GM12878 (cell line): ENCODE data around the gene ZNF165. TPM values are rescaled to one million over a fixed set of nuclear protein-coding genes. Genes with fewer than 3 reads are reported as not detected.

Experiments used
- BHLHE40 ChIP-seq, 2 experiments: fragments of 450-650 bp in 1 of 2; IDR thresholded peaks; 2 replicates each; pipeline ENCODE4 v1.6.1; 2011 to 2017; ENCODE audit warnings: low read depth in 2 of 2, borderline replicate concordance in 1 of 2, improper control_type of control experiment in 1 of 2, low read length in 1 of 2, mild to moderate bottlenecking in 1 of 2
- CEBPB ChIP-seq, 2 experiments: fragments of 150-350 bp in 1 of 2; IDR thresholded peaks; 2 replicates each; pipeline ENCODE4 v1.6.1; 2012 to 2014; ENCODE audit warnings: low read depth in 2 of 2, low read length in 2 of 2, borderline replicate concordance in 1 of 2, inconsistent platforms in 1 of 2
- CHD4 ChIP-seq: fragments of 200-600 bp; sonication (generic); IDR thresholded peaks from 2 replicates; pipeline ENCODE4 v1.6.1; 2016; ENCODE audit warnings: mild to moderate bottlenecking
- EP300 ChIP-seq, 2 experiments: fragments of 150-350 bp in 1 of 2; IDR thresholded peaks; 2 replicates each; pipeline ENCODE4 v1.6.1; 2011 to 2012; ENCODE audit warnings: low read depth in 2 of 2, low read length in 2 of 2, borderline replicate concordance in 1 of 2, improper control_type of control experiment in 1 of 2, inconsistent platforms in 1 of 2; ENCODE audit not compliant: control insufficient read depth in 1 of 2
- JUND ChIP-seq: IDR thresholded peaks from 2 replicates; pipeline ENCODE4 v1.6.1; 2012; ENCODE audit warnings: low read depth, mild to moderate bottlenecking, low read length, improper control_type of control experiment, moderate library complexity
- MEF2A ChIP-seq: IDR thresholded peaks from 2 replicates; pipeline ENCODE4 v1.6.1; 2011; ENCODE audit warnings: low read depth, mild to moderate bottlenecking, low read length, moderate library complexity; ENCODE audit not compliant: insufficient read depth
- MXI1 ChIP-seq: fragments of 150-350 bp; IDR thresholded peaks from 2 replicates; pipeline ENCODE4 v1.6.1; 2011; ENCODE audit warnings: low read depth, mild to moderate bottlenecking, inconsistent platforms, low read length, improper control_type of control experiment
- NFXL1 ChIP-seq: fragments of 450-650 bp; IDR thresholded peaks from 2 replicates; pipeline ENCODE4 v1.6.1; 2017; ENCODE audit warnings: antibody characterized with exemption, mild to moderate bottlenecking, borderline replicate concordance
- NR2F1 ChIP-seq: fragments of 450-650 bp; conservative IDR thresholded peaks from 2 replicates; pipeline ENCODE4 v1.6.1; 2017; ENCODE audit warnings: mild to moderate bottlenecking
- RAD21 ChIP-seq: IDR thresholded peaks from 2 replicates; pipeline ENCODE4 v1.6.1; 2011; ENCODE audit warnings: mild to moderate bottlenecking, low read depth, low read length, moderate library complexity; ENCODE audit not compliant: insufficient read depth
- SMAD5 ChIP-seq: IDR thresholded peaks from 2 replicates; pipeline ENCODE4 v1.6.1; 2016; ENCODE audit warnings: antibody characterized with exemption, low read depth
- TARDBP ChIP-seq: IDR thresholded peaks from 2 replicates; pipeline ENCODE4 v1.6.1; 2016; ENCODE audit warnings: borderline replicate concordance
- TCF7 ChIP-seq: IDR thresholded peaks from 2 replicates; pipeline ENCODE4 v1.6.1; 2014; ENCODE audit warnings: antibody characterized with exemption, borderline replicate concordance
- YY1 ChIP-seq: IDR thresholded peaks from 2 replicates; pipeline ENCODE4 v1.6.1; 2011; ENCODE audit warnings: low read depth, mild to moderate bottlenecking, low read length
- ZNF274 ChIP-seq: IDR thresholded peaks from one replicate; pipeline ENCODE4 v1.8.0; 2011; ENCODE audit not compliant: insufficient read length, insufficient read depth
- polyA plus RNA-seq, 11 experiments: library from polyadenylated mRNA; depleted of rRNA in 4 of 11; unstranded in 6 of 11; stranded (reverse) in 5 of 11; fragments of >200 nt; fragmentation: Nextera tagmentation in 4 of 11; fragmentation: Illumina TruSeq in 1 of 11; extraction: Ambion mirVana in 4 of 11; extraction: Trizol in 1 of 11; gene quantifications; 1 replicate in 1 of 11; 2 replicates in 10 of 11; pipeline versions ENCODE4 v1.2.1 to v1.2.3, GENCODE V29; 2011 to 2016; ENCODE audit warnings: inconsistent platforms in 2 of 11, missing spikeins in 2 of 11, low read depth in 1 of 11
- total RNA-seq, 4 experiments: library from RNA; depleted of rRNA in 3 of 4; stranded (reverse); fragments of >200 nt in 3 of 4; fragmentation: Illumina TruSeq in 1 of 4; extraction: Trizol in 1 of 4; gene quantifications; 2 replicates each; pipeline versions ENCODE4 v1.2.1 to v1.2.3, GENCODE V29; 2013 to 2021
- TF ChIP-seq, protein P1 (sequence below): fragments of 450-650 bp; IDR thresholded peaks from 2 replicates; pipeline ENCODE4 v1.6.1; 2016; ENCODE audit warnings: mild to moderate bottlenecking, moderate library complexity, borderline replicate concordance
- TF ChIP-seq, protein P2 (sequence below), 3 experiments: IDR thresholded peaks in 2 of 3; conservative IDR thresholded peaks in 1 of 3; 2 replicates each; pipeline ENCODE4 v1.5.1; 2011; ENCODE audit warnings: low read depth in 3 of 3, low read length in 3 of 3, mild to moderate bottlenecking in 3 of 3, control low read depth in 2 of 3, moderate library complexity in 2 of 3, inconsistent platforms in 1 of 3, mixed read lengths in 1 of 3; ENCODE audit not compliant: control insufficient read depth in 2 of 3, insufficient read depth in 1 of 3; ENCODE audit errors: extremely low read depth in 1 of 3
- TF ChIP-seq, protein P3 (sequence below): fragments of 450-650 bp; IDR thresholded peaks from 2 replicates; pipeline ENCODE4 v1.6.1; 2017; ENCODE audit warnings: antibody characterized with exemption, mild to moderate bottlenecking, moderate library complexity

ZNF165 gene
- total and polyA plus RNA-seq, 10 of the 15 experiments (the other 5 are each of a cell fraction or from before 2014, with no cell fraction given): 1.1 to 5.0 (median 2.9) TPM

DNA sequence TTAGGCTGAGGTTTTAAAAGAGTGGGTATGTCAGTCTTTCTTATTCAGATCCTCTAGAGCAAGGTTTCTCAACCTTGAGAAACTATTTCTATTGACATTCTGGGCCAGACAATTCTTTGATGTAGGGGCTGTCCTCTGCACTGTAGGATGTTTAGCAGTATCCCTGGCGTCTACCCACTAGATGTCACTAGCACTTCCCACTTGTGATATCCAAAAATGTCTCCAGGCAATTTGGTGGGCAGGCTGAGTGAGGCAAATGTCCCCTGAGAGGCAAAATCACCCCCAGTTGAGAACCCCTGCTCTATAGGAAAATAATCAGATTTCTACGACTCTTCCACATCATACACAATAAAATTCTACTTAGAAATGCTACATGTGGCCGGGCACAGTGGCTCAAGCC lies 53.6 kb downstream of the ZNF165 start (continued):
- TF ChIP-seq, protein P1, sequence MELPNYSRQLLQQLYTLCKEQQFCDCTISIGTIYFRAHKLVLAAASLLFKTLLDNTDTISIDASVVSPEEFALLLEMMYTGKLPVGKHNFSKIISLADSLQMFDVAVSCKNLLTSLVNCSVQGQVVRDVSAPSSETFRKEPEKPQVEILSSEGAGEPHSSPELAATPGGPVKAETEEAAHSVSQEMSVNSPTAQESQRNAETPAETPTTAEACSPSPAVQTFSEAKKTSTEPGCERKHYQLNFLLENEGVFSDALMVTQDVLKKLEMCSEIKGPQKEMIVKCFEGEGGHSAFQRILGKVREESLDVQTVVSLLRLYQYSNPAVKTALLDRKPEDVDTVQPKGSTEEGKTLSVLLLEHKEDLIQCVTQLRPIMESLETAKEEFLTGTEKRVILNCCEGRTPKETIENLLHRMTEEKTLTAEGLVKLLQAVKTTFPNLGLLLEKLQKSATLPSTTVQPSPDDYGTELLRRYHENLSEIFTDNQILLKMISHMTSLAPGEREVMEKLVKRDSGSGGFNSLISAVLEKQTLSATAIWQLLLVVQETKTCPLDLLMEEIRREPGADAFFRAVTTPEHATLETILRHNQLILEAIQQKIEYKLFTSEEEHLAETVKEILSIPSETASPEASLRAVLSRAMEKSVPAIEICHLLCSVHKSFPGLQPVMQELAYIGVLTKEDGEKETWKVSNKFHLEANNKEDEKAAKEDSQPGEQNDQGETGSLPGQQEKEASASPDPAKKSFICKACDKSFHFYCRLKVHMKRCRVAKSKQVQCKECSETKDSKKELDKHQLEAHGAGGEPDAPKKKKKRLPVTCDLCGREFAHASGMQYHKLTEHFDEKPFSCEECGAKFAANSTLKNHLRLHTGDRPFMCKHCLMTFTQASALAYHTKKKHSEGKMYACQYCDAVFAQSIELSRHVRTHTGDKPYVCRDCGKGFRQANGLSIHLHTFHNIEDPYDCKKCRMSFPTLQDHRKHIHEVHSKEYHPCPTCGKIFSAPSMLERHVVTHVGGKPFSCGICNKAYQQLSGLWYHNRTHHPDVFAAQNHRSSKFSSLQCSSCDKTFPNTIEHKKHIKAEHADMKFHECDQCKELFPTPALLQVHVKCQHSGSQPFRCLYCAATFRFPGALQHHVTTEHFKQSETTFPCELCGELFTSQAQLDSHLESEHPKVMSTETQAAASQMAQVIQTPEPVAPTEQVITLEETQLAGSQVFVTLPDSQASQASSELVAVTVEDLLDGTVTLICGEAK: no peak
- TF ChIP-seq CEBPB (IDR thresholded peaks at IDR 0.05; ENCODE audit: borderline replicate concordance in 1 of 2, low read depth in 2 of 2, low read length in 2 of 2): no peak
- TF ChIP-seq MEF2A: no peak
- no peak for TF ChIP-seq ZNF274
- no peak for TF ChIP-seq TCF7
- no peak for TF ChIP-seq EP300 (IDR thresholded peaks at IDR 0.05; ENCODE audit: borderline replicate concordance in 1 of 2, control insufficient read depth in 1 of 2, low read depth in 2 of 2, low read length in 2 of 2)
- TF ChIP-seq SMAD5: no peak
- TF ChIP-seq RAD21: peak; percentile 63
- TF ChIP-seq, protein P2, sequence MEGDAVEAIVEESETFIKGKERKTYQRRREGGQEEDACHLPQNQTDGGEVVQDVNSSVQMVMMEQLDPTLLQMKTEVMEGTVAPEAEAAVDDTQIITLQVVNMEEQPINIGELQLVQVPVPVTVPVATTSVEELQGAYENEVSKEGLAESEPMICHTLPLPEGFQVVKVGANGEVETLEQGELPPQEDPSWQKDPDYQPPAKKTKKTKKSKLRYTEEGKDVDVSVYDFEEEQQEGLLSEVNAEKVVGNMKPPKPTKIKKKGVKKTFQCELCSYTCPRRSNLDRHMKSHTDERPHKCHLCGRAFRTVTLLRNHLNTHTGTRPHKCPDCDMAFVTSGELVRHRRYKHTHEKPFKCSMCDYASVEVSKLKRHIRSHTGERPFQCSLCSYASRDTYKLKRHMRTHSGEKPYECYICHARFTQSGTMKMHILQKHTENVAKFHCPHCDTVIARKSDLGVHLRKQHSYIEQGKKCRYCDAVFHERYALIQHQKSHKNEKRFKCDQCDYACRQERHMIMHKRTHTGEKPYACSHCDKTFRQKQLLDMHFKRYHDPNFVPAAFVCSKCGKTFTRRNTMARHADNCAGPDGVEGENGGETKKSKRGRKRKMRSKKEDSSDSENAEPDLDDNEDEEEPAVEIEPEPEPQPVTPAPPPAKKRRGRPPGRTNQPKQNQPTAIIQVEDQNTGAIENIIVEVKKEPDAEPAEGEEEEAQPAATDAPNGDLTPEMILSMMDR (IDR thresholded peaks at IDR 0.05 in 2 of 3, conservative IDR thresholded peaks at IDR 0.05 in 1 of 3; ENCODE audit: control insufficient read depth in 2 of 3, extremely low read depth in 1 of 3, insufficient read depth in 1 of 3, low read depth in 3 of 3, low read length in 3 of 3): peak; percentile 47 to 65 (median 52); a peak in 5 of 6 replicates
- TF ChIP-seq CHD4: no peak
- no peak for TF ChIP-seq BHLHE40 (IDR thresholded peaks at IDR 0.05; ENCODE audit: borderline replicate concordance in 1 of 2, low read depth in 2 of 2, low read length in 1 of 2)
- TF ChIP-seq MXI1: no peak
- TF ChIP-seq NFXL1: no peak
- no peak for TF ChIP-seq TARDBP
- no peak for TF ChIP-seq NR2F1
- TF ChIP-seq JUND: no peak
- TF ChIP-seq YY1: 0 out of 2 replicates have a peak, but pooled peaks have one; percentile 23
- TF ChIP-seq, protein P3, sequence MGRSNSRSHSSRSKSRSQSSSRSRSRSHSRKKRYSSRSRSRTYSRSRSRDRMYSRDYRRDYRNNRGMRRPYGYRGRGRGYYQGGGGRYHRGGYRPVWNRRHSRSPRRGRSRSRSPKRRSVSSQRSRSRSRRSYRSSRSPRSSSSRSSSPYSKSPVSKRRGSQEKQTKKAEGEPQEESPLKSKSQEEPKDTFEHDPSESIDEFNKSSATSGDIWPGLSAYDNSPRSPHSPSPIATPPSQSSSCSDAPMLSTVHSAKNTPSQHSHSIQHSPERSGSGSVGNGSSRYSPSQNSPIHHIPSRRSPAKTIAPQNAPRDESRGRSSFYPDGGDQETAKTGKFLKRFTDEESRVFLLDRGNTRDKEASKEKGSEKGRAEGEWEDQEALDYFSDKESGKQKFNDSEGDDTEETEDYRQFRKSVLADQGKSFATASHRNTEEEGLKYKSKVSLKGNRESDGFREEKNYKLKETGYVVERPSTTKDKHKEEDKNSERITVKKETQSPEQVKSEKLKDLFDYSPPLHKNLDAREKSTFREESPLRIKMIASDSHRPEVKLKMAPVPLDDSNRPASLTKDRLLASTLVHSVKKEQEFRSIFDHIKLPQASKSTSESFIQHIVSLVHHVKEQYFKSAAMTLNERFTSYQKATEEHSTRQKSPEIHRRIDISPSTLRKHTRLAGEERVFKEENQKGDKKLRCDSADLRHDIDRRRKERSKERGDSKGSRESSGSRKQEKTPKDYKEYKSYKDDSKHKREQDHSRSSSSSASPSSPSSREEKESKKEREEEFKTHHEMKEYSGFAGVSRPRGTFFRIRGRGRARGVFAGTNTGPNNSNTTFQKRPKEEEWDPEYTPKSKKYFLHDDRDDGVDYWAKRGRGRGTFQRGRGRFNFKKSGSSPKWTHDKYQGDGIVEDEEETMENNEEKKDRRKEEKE: no peak
